Effector memory CD4-positive, alpha-beta T cell (primary cell): Measurements from ENCODE around the gene GCFC2.

ENCODE experiments used
- DNase-seq, 3 donors: peaks; one replicate each; pipeline ENCODE4 v3.0.0-alpha.2; 2020
- H3K27ac ChIP-seq: 2 replicates; pipeline ENCODE4 v1.7.0; 2013; ENCODE audit warnings: mild to moderate bottlenecking, low read length, moderate library complexity; ENCODE audit not compliant: insufficient read depth, poor library complexity, severe bottlenecking
- H3K27me3 ChIP-seq: replicated peaks from 2 replicates; pipeline ENCODE4 v1.7.0; 2013; ENCODE audit warnings: mild to moderate bottlenecking, low read length; ENCODE audit not compliant: insufficient read depth, control insufficient read depth, poor library complexity, severe bottlenecking
- H3K36me3 ChIP-seq: 2 replicates; pipeline ENCODE4 v1.7.0; 2013; ENCODE audit warnings: mild to moderate bottlenecking, low read length, moderate library complexity; ENCODE audit not compliant: control insufficient read depth, insufficient read depth
- H3K4me1 ChIP-seq: 2 replicates; pipeline ENCODE4 v1.7.0; 2013; ENCODE audit warnings: low read length, mild to moderate bottlenecking; ENCODE audit not compliant: control insufficient read depth, insufficient read depth, poor library complexity, severe bottlenecking
- H3K4me3 ChIP-seq: 2 replicates; pipeline ENCODE4 v1.7.0; 2013; ENCODE audit warnings: low read length, low read depth, mild to moderate bottlenecking; ENCODE audit not compliant: insufficient read depth, poor library complexity, severe bottlenecking
- H3K9me3 ChIP-seq: 2 replicates; pipeline ENCODE4 v1.7.0; 2013; ENCODE audit warnings: mild to moderate bottlenecking, low read length, moderate library complexity; ENCODE audit not compliant: control insufficient read depth
- total RNA-seq, 3 donors: gene quantifications; one replicate each; lab custom pipeline; 2026; lab: John Stamatoyannopoulos, UW

The GCFC2 gene
- total RNA-seq, result 21.9 to 28.0 (median 23.8) reads per million in 3 donors

GRCh38 chr2:75710577-75711253 lies at the start of gene GCFC2:
GCFC2 (minus strand) TSS chr2:75710915; CDS start chr2:75710855, 60 bp downstream.
- peaks cover 8% of the 10 kb centered on the region for H3K4me1 ChIP-seq
- no peaks in the 10 kb centered on the region for H3K27me3 ChIP-seq
- peak within 1 kb of the TSS; percentile 72 for H3K27ac ChIP-seq
- H3K36me3 ChIP-seq, result no peaks in the 10 kb centered on the region
- H3K9me3 ChIP-seq, result no peaks in the 10 kb centered on the region
- DNase-seq, result peak; percentile 66 to 74 (median 67)
- peak within 1 kb of the TSS; percentile 64 for H3K4me3 ChIP-seq

DNA sequence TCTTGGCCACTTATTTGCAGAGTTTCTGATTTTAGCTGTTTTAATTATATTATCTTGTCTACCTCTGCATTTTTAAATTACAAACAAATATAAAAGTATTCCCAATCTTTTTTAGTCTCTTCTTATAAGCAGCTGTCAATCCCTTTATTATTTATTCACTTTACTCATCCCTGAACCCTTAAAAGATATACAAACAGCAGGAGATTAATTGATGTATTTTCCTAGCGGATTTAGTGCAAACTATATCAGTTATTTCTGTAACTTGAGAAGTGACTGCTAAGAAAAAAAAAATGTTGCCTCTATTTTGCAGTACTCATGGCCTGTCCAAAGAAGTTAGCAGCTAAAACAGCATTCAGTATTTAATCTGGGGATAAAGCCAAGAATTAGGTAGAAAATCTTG lies 42.1 kb upstream of the GCFC2 start:
- H3K27me3 ChIP-seq, result no peaks in the 10 kb centered on the region
- H3K4me1 ChIP-seq, result no peaks in the 10 kb centered on the region
- H3K9me3 ChIP-seq, result no peaks in the 10 kb centered on the region
- H3K27ac ChIP-seq, result no peak overlapping the region
- H3K4me3 ChIP-seq, result no peak overlapping the region
- no peak for DNase-seq
- no peaks in the 10 kb centered on the region for H3K36me3 ChIP-seq

DNA sequence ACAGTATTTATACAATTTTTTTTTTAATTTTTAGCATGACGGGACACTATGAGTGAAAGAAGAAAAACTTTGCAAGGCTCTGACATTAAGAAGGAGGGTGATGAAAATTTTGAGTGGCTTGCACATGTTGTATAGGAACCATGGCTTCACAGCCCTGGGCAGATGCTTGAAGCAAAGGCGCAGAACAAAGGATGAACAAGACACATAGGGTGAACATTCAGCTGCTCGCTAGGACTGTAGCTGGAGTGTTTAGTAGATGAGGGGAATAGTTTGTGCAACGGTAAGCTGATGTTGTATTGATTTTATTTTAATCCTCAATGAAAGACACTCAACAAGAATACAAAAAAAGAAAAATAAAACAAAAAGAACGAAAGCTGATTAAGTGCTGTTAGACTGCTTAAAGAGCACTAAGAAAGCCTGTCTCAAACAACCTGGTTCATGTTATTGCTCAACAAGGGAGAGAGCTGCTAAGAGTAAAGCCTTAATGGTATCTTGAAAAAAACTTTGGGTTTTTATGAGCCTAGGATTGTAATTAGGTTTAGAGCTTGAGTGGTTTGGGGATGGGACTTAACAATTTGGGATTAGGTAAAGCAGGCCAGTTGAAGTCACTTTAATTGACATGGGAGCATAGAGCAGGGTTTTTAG lies 41.2 kb upstream of the GCFC2 start:
- Histone ChIP-seq H3K4me3 (no peak overlapping the region), H3K9me3 (no peaks in the 10 kb centered on the region), H3K27me3 (no peaks in the 10 kb centered on the region), H3K4me1 (no peaks in the 10 kb centered on the region), H3K36me3 (no peaks in the 10 kb centered on the region), H3K27ac (no peak overlapping the region)
- DNase-seq, result no peak

- no peak overlapping the region for H3K27ac ChIP-seq
- no peaks in the 10 kb centered on the region for H3K36me3 ChIP-seq
- H3K27me3 ChIP-seq, result no peaks in the 10 kb centered on the region
- no peaks in the 10 kb centered on the region for H3K9me3 ChIP-seq
- no peak overlapping the region for H3K4me3 ChIP-seq
- no peaks in the 10 kb centered on the region for H3K4me1 ChIP-seq
- DNase-seq, result no peak
Measured at GRCh38 chr2:75751360-75751759, 40.6 kb upstream of the GCFC2 start.

DNA sequence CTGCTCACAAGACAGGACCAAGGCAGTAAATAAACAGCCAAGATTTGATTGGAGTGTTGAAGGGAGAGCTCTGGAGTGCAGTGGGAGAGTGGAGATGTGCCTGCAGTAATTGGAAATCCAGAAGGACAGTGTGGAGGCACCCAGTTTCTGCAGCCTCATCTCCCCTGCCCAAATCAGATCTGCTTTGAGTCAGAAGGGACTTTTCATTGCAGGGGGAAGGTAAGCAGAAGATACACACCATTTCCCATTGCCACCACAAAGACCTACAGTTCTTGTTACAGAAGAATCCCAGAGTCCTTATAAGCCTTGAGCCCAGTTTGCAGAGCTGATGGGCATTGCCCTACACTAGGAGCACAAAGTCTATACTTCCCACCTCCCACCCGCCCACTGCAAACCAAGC lies 27.2 kb upstream of the GCFC2 start:
- H3K4me1 ChIP-seq, result no peaks in the 10 kb centered on the region
- no peaks in the 10 kb centered on the region for H3K9me3 ChIP-seq

DNA sequence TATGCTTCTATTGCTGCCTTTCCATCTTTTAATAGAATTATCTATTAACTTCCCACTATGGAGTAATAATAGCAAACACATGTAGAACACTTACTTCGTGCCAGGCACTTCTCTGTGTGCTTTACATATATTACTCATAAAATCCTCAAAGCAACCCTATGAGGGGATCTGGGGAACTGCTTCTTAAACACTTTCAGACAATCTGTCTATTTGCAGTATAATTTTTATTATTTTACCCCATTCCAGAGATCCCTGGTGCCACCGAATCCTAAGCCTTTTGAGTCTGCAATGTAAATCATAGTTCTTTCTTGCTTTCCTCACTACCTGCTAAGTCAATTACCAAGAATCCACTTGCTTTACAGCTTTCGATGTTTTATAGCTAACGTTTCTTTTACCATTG lies 25.6 kb upstream of the GCFC2 start:
- no peaks in the 10 kb centered on the region for H3K9me3 ChIP-seq
- H3K27ac ChIP-seq, result no peak overlapping the region
- no peaks in the 10 kb centered on the region for H3K36me3 ChIP-seq
- H3K27me3 ChIP-seq, result no peaks in the 10 kb centered on the region
- H3K4me1 ChIP-seq, result no peaks in the 10 kb centered on the region
- no peak for DNase-seq
- H3K4me3 ChIP-seq, result no peak overlapping the region

More for the DNA sequence above, 27.2 kb upstream of the GCFC2 start:
- no peaks in the 10 kb centered on the region for H3K36me3 ChIP-seq
- H3K4me3 ChIP-seq, result no peak overlapping the region
- no peak overlapping the region for H3K27ac ChIP-seq
- no peaks in the 10 kb centered on the region for H3K27me3 ChIP-seq
- no peak for DNase-seq

DNA sequence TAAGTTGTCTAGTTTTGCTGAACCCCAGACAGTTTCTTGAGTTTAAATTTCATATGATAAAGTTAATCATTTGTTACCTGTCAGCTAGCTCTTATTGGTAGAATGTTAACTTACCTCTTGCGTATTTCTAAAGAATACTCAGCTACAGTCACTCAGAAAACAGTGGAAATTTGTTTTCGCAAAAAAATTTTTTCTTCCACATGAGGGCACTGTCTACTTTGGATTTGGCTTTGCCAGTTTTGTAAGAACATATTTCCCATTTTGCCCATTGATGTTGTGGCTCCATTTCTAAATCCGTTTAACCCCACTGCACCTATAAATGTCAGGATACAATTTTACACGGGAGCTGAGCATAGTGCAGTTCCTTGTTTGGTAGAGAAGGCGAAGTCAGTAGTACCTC lies 19.1 kb upstream of the GCFC2 start:
- H3K4me1 ChIP-seq, result no peaks in the 10 kb centered on the region
- H3K27ac ChIP-seq, result no peak overlapping the region
- no peaks in the 10 kb centered on the region for H3K9me3 ChIP-seq
- no peaks in the 10 kb centered on the region for H3K36me3 ChIP-seq
- no peak overlapping the region for H3K4me3 ChIP-seq
- no peak for DNase-seq
- no peaks in the 10 kb centered on the region for H3K27me3 ChIP-seq

DNA sequence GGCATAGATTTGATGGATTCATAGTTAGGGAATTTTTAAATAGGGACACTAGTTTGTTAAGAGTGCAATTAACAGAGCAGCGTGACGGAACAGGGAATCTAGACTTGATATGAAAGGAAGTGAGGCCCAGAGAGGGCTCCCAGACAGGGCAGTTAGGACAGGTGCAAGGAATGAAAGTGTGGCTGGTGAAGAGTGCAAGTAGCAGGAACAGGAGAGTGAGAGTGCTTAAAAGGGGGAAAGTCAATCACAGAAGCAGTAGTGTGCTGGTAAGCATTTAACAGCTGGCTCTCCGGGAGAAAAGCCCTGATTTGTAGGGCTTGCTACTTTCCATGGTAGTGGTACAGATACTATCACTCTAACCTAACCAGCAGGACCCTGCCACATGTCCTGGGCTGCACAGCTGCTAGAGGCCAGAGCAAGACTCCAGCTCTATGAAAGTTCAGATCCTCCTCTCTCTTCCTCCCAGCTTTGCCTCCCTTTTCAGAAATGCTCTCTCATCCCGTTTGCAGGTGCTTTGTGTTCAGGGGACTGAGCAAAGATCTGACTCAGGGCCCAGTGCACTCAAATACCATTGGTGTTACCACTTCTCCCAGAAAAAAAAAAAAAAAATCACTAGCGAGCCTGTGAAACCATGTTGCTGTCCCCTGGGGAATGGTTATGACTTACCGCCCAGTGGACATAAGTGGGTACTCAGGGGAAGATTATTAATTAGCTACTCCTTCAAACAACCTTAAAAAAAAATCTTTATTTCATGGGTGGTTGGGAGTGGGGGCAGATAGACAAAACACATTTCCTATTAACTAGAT lies 18.1 kb upstream of the GCFC2 start:
- Histone ChIP-seq H3K27me3 (no peaks in the 10 kb centered on the region), H3K9me3 (no peaks in the 10 kb centered on the region), H3K27ac (no peak overlapping the region), H3K36me3 (no peaks in the 10 kb centered on the region), H3K4me1 (no peaks in the 10 kb centered on the region), H3K4me3 (no peak overlapping the region)
- no peak for DNase-seq

DNA sequence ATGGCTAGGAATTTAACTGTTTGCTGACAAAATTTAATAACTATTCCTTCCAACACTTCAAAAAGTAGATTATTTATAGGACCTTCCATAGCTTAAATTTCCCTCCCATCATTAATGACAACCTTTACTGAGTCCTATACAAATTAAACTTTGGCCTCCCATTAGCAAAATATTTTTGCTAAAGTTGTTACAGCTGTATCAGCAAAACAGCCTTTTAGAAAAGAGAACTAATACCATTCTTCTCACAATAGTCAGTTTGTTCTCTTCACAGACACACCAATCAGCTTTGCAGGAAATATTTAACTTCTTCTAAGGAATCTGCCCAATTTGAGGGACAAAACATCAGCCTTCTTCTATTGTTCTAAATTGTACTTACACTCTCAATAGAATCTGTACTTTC lies 12.0 kb upstream of the GCFC2 start:
- Histone ChIP-seq H3K27me3 (no peaks in the 10 kb centered on the region), H3K36me3 (no peaks in the 10 kb centered on the region), H3K27ac (no peak overlapping the region), H3K9me3 (no peaks in the 10 kb centered on the region), H3K4me1 (no peaks in the 10 kb centered on the region), H3K4me3 (no peak overlapping the region)
- DNase-seq, result no peak

DNA sequence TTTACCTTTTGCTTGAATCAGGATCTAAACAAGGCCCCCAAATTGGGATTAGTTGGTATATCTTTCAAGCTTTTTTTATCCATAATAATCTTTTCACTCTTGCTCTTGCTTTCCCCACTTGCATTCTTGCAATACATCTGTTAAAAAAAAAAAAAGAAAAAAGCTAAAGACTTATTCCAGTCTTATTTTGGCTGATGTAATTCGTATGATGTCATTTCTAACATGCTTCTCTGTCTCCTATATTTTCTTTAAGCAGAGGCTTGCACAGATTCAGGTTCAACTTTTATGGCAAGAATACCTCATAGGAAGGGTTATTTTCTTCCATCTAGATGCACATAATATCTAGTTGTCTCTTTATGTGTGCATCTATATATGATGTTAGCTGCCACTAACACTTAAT lies 9.8 kb upstream of the GCFC2 start:
- H3K27me3 ChIP-seq, result no peaks in the 10 kb centered on the region
- H3K27ac ChIP-seq, result no peak overlapping the region
- H3K4me1 ChIP-seq, result no peaks in the 10 kb centered on the region
- no peak overlapping the region for H3K4me3 ChIP-seq
- no peaks in the 10 kb centered on the region for H3K36me3 ChIP-seq
- no peak for DNase-seq
- no peaks in the 10 kb centered on the region for H3K9me3 ChIP-seq
